Measurements from ENCODE around the gene FAM20C. TPM values are rescaled to one million over a fixed set of nuclear protein-coding genes. Genes with fewer than 3 reads are reported as not detected.

The FAM20C gene
- total RNA-seq, 1 donor from 2014 or later: 21.9 TPM

GRCh38 chr7:221978-222715 is 29.8 kb downstream of the FAM20C start:
- no peak overlapping the region for H3K27ac Mint-ChIP-seq (ENCODE audit: unreplicated experiment)
- H3K4me3 Mint-ChIP-seq: no peak overlapping the region
- no peak for DNase-seq (ENCODE audit: low read depth, low spot score)
- peaks cover 13% of the 10 kb centered on the region for H3K4me1 Mint-ChIP-seq
- no peaks in the 10 kb centered on the region for H3K9me3 Mint-ChIP-seq
- peaks cover 2% of the 10 kb centered on the region for H3K36me3 Mint-ChIP-seq (ENCODE audit: low read depth)
- no peaks in the 10 kb centered on the region for H3K27me3 Mint-ChIP-seq (ENCODE audit: low read depth)
- TF ChIP-seq CTCF (conservative IDR thresholded peaks at IDR 0.05): no peak

GRCh38 chr7:222716-223041 is 30.3 kb downstream of the FAM20C start:
- no peaks in the 10 kb centered on the region for H3K9me3 Mint-ChIP-seq
- H3K27me3 Mint-ChIP-seq (ENCODE audit: low read depth): no peaks in the 10 kb centered on the region

GRCh38 chr7:223118-223800 is 30.9 kb downstream of the FAM20C start:
- Mint-ChIP-seq H3K4me1 (peaks cover 13% of the 10 kb centered on the region), H3K9me3 (no peaks in the 10 kb centered on the region), H3K4me3 (no peak overlapping the region), H3K27ac (ENCODE audit: unreplicated experiment) (no peak overlapping the region), H3K27me3 (ENCODE audit: low read depth) (no peaks in the 10 kb centered on the region), H3K36me3 (ENCODE audit: low read depth) (peaks cover 2% of the 10 kb centered on the region)
- DNase-seq (ENCODE audit: low read depth, low spot score): no peak
- no peak for TF ChIP-seq CTCF (conservative IDR thresholded peaks at IDR 0.05)

More at GRCh38 chr7:222716-223041, 30.3 kb downstream of the FAM20C start:
- TF ChIP-seq CTCF (conservative IDR thresholded peaks at IDR 0.05): no peak
- no peak overlapping the region for H3K4me3 Mint-ChIP-seq
- no peak for DNase-seq (ENCODE audit: low read depth, low spot score)
- no peak overlapping the region for H3K27ac Mint-ChIP-seq (ENCODE audit: unreplicated experiment)
- H3K36me3 Mint-ChIP-seq (ENCODE audit: low read depth): peaks cover 2% of the 10 kb centered on the region
- H3K4me1 Mint-ChIP-seq: peaks cover 13% of the 10 kb centered on the region

- peaks cover 2% of the 10 kb centered on the region for H3K36me3 Mint-ChIP-seq (ENCODE audit: low read depth)
- H3K27ac Mint-ChIP-seq (ENCODE audit: unreplicated experiment): no peak overlapping the region
- no peak for TF ChIP-seq CTCF (conservative IDR thresholded peaks at IDR 0.05)
- no peak for DNase-seq (ENCODE audit: low read depth, low spot score)
- peaks cover 13% of the 10 kb centered on the region for H3K4me1 Mint-ChIP-seq
- no peaks in the 10 kb centered on the region for H3K9me3 Mint-ChIP-seq
- H3K27me3 Mint-ChIP-seq (ENCODE audit: low read depth): no peaks in the 10 kb centered on the region
- no peak overlapping the region for H3K4me3 Mint-ChIP-seq
Measured at GRCh38 chr7:223861-224260, 31.5 kb downstream of the FAM20C start.

- no peak for TF ChIP-seq CTCF (conservative IDR thresholded peaks at IDR 0.05)
- H3K9me3 Mint-ChIP-seq: no peaks in the 10 kb centered on the region
- peaks cover 13% of the 10 kb centered on the region for H3K4me1 Mint-ChIP-seq
- DNase-seq (ENCODE audit: low read depth, low spot score): no peak
- H3K27ac Mint-ChIP-seq (ENCODE audit: unreplicated experiment): no peak overlapping the region
- peaks cover 2% of the 10 kb centered on the region for H3K36me3 Mint-ChIP-seq (ENCODE audit: low read depth)
- no peak overlapping the region for H3K4me3 Mint-ChIP-seq
- no peaks in the 10 kb centered on the region for H3K27me3 Mint-ChIP-seq (ENCODE audit: low read depth)
Measured at GRCh38 chr7:226281-226895, 34.0 kb downstream of the FAM20C start.
